H1 (cell line): Measurements from ENCODE around the gene CCDC148.

Source experiments
- ATF3 ChIP-seq: IDR thresholded peaks from 2 replicates; pipeline ENCODE4 v1.6.1; 2011; ENCODE audit warnings: low read depth, mild to moderate bottlenecking, low read length; ENCODE audit not compliant: insufficient read depth
- BCL11A ChIP-seq, 2 experiments: IDR thresholded peaks; one replicate each; pipeline ENCODE4 v1.6.1; 2011; ENCODE audit warnings: low read depth in 2 of 2, low read length in 2 of 2, mild to moderate bottlenecking in 2 of 2
- CHD2 ChIP-seq: IDR thresholded peaks from 2 replicates; pipeline ENCODE4 v1.6.1; 2012; ENCODE audit warnings: low read length, improper control_type of control experiment
- CTCF ChIP-seq, 3 experiments: IDR thresholded peaks; 1 replicate in 2 of 3; 2 replicates in 1 of 3; pipeline versions ENCODE4 v1.5.1 to v1.6.1; 2011; ENCODE audit warnings: low read length in 3 of 3, mild to moderate bottlenecking in 3 of 3, inconsistent platforms in 2 of 3, low read depth in 1 of 3, moderate library complexity in 1 of 3; ENCODE audit not compliant: insufficient read depth in 1 of 3; ENCODE audit errors: control extremely low read depth in 1 of 3
- E2F6 ChIP-seq: IDR thresholded peaks from 2 replicates; pipeline ENCODE4 v1.6.1; 2012; ENCODE audit warnings: inconsistent platforms
- EP300 ChIP-seq, 2 experiments: IDR thresholded peaks; 1 replicate in 1 of 2; 2 replicates in 1 of 2; pipeline ENCODE4 v1.6.1; 2011 to 2012; ENCODE audit warnings: low read depth in 2 of 2, low read length in 2 of 2, mild to moderate bottlenecking in 2 of 2, borderline replicate concordance in 1 of 2, inconsistent platforms in 1 of 2, moderate library complexity in 1 of 2
- JUND ChIP-seq: IDR thresholded peaks from 2 replicates; pipeline ENCODE4 v1.6.1; 2011; ENCODE audit warnings: mild to moderate bottlenecking, improper control_type of control experiment, low read length
- KDM5A ChIP-seq: fragments of 200-600 bp; IDR thresholded peaks from 2 replicates; pipeline ENCODE4 v1.7.1; 2012; ENCODE audit warnings: mild to moderate bottlenecking, low read length, inconsistent platforms, mixed read lengths
- MAX ChIP-seq: IDR thresholded peaks from 2 replicates; pipeline ENCODE4 v1.6.1; 2012; ENCODE audit warnings: inconsistent platforms
- RBBP5 ChIP-seq: IDR thresholded peaks from 2 replicates; pipeline ENCODE4 v1.7.1; 2012; ENCODE audit warnings: low read depth, mild to moderate bottlenecking, inconsistent platforms, low read length, moderate library complexity, borderline replicate concordance
- TAF7 ChIP-seq: optimal IDR thresholded peaks from 2 replicates; pipeline ENCODE3; 2011; ENCODE audit warnings: low read depth, mild to moderate bottlenecking, inconsistent platforms, low read length, moderate library complexity, borderline replicate concordance
- TCF12 ChIP-seq: IDR thresholded peaks from 2 replicates; pipeline ENCODE4 v1.6.1; 2011; ENCODE audit warnings: low read depth, mild to moderate bottlenecking, low read length
- ZNF274 ChIP-seq: IDR thresholded peaks from 2 replicates; pipeline ENCODE4 v1.7.0; 2012; ENCODE audit warnings: low read length, borderline replicate concordance; ENCODE audit errors: extremely low read depth

- TF ChIP-seq ATF3 (no peak), MAX (no peak), RBBP5 (no peak), E2F6 (no peak), CTCF (IDR thresholded peaks at IDR 0.05; ENCODE audit: control extremely low read depth in 1 of 3, insufficient read depth in 1 of 3, low read depth in 1 of 3, low read length in 3 of 3) (no peak), CHD2 (no peak), EP300 (IDR thresholded peaks at IDR 0.05; ENCODE audit: borderline replicate concordance in 1 of 2, low read depth in 2 of 2, low read length in 2 of 2) (no peak), TCF12 (no peak), KDM5A (no peak), ZNF274 (no peak), TAF7 (no peak), JUND (no peak), BCL11A (IDR thresholded peaks at IDR 0.05; ENCODE audit: low read depth in 2 of 2, low read length in 2 of 2) (no peak)
Observed at GRCh38 chr2:158459161-158460003, 2.8 kb upstream of the CCDC148 start.
